HG02870 (cell line): Measurements from ENCODE around the gene CYP39A1.
"Not testable (repeated sequence)": the region's sequence is repeated elsewhere in the genome, so short reads cannot be mapped to it uniquely, and the experiment has no call there.

ENCODE experiments used
- ATAC-seq: cut with Tn5 transposase; IDR thresholded peaks from one replicate; pipeline ENCODE4 v1.9.1; 2021; ENCODE audit warnings: mild to moderate bottlenecking, moderate library complexity; ENCODE audit not compliant: unreplicated experiment

The CYP39A1 gene

DNA sequence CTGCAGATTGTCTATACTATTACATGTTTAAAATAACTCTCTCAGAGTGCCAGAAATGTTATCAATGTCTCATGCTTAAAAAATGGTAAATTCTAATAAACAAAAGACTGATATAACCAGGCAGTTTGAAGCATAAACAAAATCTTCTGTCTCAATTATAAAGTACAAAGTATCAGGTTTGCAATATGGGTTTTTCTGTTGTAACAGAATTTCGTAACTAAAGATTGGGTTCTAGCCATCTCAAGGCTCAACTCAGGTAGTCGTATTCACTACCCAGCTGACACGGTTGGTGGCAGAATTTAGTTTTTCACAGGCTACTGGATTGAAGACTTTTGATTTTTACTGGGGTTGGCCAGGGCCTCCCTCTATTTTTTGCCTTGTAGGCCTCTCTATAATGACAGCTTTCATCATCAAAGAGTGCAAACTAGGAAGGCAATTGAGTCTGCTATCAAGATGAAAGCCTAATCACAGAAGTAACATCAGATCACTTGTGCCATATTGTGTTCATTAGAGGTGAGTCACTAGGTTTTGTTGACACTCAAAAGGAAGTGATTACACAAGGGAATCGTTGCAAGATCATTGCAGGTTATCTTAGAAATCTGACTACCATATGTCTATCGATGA lies 3.6 kb downstream of the CYP39A1 start:
- no peak for ATAC-seq

DNA sequence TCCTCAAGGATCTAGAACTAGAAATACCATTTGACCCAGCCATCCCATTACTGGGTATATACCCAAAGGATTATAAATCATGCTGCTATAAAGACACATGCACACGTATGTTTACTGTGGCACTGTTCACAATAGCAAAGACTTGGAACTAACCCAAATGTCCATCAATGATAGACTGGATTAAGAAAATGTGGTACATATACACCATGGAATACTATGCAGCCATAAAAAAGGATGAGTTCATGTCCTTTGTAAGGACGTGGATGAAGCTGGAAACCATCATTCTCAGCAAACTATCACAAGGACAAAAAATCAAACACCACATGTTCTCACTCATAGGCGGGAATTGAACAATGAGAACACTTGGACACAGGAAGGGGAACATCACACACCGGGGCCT lies 4.5 kb downstream of the CYP39A1 start:
- not testable (repeated sequence) for ATAC-seq

DNA sequence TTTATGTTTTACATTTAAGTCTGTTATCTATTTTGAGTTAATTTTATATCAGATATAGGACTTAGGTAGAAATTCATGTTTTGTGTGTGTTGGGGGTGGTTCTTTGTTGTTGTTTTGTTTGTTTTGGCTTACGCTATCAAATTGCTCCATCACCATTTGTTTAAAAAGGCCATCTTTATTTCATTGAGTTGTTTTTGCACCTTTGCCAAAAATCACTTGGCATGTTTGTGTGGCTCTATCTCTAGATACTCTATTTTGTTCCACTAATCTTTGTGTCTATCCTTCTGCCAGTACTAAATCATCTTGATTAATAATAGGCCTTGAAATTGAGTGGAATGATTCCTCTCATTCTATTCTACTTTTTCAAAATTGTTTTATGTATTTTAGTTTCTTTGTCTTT lies 7.4 kb downstream of the CYP39A1 start:
- ATAC-seq: no peak

DNA sequence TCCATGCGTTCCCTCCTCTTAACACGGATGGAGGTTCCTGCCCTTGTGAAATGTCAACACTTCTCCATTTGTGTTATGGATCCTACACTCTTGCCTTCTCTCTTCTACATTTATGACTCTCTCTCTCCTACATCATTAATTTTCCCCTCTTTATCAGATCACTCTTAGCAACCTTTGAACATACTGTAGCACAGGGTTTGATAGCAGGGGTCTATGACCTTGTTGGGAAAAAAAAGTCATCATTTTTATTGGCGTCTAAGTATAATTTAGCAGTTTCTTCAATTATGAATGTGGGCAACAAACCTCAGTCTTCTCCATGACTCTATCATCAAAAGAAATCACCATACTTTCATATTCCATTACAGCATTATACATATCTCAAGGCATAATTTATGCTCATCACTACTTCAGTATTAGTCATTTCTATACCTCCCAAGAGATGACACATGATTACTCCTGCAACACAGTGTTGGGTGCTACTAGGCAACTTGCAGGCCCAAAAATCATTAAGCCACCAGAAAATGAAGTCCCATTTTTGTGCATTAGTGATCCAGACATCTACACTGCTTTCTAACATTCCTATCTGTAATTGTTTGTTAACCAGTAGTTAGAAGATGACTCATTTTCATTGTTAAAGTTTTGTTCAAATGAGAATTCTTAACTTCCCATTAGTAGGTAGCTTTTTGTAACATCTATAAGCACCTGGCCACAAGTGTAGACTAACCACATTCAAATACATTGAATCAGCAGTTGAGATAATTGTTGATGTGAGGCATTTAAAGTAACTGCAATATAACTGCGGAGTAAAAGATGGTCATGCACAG lies 9.5 kb downstream of the CYP39A1 start:
- no peak for ATAC-seq

DNA sequence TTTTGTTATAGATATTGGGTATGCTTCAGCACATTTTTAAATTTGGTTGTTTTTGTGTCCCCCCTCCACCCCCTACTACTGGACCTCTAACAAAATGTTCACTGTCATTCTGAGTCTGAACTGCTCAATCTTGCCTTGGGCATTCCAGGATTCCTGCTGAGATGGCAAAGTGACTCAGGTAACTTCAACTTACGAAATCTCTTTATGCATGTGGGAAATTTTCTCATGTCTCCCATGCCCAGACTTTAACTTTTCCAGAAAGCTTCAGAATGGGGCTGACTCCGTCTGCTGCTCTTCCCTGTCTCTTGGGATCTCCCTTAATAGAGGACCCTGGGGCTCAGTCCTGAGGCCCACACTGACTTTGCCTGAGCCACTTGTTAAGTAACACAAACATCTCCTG lies 14.0 kb downstream of the CYP39A1 start:
- no peak for ATAC-seq

DNA sequence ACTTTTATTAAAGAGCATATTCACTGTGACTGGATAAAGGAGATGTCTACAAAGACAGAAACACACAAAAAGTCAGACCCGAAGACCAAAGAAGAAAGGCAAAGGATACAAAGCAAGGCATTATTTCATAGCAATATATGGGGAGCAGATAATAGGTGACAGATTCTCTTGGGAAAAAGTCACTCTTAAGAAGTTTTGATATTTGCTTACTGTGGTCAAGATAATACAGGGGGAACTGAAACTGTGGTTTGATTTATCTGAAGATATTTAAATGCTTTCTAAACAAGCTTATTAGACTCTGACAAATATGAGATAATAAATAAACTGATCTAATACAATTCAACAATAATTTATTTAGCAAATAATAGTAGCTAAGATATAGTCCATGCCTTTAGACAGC lies 14.7 kb downstream of the CYP39A1 start:
- no peak for ATAC-seq

DNA sequence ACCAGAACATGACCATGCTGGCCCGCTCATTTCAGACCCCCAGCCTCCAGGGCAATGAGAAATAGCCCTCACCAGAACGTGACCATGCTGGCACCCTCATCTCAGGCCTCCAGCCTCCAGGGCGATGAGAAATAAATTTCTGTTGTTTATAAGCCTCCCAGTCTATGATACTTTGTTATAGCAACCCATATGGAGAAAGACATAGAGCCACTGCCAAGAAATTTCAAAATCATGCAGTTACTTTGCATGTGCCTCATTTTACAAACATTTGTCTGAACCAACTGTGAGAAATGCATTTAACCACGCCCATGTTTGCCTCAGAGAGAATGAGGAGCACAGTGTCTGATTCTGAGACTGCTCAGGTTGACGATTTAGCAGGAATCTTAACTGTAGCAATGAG lies 15.5 kb downstream of the CYP39A1 start:
- ATAC-seq: no peak

DNA sequence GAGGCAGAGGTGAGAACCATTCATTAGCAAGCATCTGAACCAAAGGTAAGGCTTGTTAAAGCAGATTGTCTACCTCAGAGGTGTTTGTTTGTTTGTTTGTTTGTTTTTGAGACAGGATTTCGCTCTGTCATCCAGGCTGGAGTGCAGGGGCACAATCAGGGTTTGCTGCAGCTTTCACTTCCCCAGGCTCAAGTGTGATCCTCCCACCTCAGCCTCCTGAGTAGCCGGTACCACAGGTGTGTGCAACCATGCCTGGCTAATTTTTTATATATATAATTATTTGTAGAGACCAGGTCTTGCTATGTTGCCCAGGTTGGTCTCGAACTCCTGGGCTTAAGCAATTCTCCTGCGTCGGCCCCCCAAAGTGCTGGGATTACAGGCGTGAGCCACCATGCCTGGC lies 17.2 kb downstream of the CYP39A1 start:
- ATAC-seq: no peak

DNA sequence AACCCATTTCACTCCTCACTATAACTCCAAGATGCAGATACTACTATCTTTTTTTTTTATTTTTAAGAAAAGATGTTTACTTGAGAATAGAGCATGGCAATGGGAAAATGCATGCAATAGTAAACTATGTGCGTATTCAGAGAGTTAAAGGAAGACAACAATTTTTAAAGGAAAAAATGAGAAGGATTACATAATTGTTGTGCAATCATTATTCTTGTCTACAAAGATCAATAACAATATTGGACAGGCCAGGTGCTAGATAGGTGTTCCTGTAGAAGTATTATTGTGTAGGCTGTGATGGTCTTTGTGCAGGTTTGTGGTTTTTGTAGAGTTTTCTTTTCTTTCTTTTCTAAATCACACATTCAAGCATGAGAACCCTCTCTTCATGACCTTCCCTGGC lies 20.6 kb downstream of the CYP39A1 start:
- ATAC-seq: no peak

DNA sequence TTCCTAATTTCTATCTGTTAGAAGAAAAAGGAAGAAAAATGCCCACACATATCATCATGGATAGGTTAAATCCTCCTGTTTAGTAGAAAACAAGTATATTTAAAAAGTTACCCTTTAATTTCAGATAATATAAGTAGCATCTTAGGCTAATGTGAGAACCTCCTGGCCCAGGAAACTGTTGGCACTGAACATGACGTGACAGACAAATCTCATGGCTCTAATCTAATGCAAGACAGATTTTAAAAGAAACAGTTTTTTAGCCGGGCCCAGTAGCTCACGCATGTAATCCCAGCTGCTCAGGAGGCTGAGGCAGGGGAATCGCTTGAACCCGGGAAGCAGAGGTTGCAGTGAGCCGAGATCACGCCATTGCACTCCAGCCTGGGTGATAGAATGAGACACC lies 22.9 kb downstream of the CYP39A1 start:
- no peak for ATAC-seq

DNA sequence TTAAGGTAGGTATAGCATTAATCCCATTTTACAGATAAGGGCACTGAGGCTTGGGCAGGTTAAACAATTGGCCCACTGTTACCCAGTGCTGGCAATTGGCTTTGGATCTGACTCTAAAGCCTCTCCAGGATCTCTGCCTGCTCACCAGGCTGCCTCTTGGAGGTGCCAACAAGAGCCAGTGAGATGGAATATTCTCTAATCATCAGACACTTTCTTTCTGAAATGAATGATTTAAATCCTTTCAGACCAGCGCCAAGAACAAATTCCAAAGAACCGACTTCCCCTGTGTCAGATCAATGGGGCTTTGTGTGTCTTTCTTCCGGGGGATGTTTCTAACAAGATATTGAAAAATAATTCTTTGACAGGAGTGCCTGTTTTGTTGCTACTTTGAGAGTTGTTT lies 23.6 kb downstream of the CYP39A1 start:
- ATAC-seq: no peak

DNA sequence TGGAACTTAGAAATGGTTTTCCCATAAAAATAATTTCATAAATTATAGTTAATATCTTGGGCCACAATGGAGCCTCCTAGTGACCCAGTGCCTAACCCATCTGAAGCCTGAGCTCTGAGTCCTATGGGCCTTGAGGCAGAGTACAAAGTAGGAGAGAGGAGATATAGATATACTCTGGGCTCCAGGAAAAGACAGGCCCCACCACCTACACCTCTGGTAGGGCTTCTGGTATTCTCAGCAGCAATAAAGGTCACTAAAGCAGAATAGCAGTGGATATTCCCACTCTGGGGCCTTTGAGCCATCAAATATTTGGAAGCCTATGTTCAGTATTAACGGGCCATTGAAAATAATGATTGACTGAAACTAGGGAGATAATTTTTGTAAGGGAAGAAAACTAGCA lies 24.1 kb downstream of the CYP39A1 start:
- no peak for ATAC-seq

DNA sequence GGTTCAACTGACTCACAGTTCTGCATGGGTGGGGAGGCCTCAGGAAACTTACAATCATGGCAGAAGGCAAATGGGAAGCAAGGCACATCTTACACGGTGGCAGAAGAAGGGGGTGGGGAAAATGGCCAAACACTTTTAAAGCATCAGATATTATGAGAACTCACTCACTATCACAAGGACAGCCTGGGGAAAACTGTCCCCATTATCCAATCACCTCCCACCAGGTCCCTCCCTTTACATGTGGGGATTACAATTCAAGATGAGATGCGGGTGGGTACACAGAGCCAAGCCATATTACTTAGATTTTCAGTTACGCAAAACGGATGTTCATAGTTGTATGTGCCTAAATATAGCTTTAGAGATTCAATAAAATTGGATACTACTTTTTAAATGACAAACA lies 25.6 kb downstream of the CYP39A1 start:
- no peak for ATAC-seq

DNA sequence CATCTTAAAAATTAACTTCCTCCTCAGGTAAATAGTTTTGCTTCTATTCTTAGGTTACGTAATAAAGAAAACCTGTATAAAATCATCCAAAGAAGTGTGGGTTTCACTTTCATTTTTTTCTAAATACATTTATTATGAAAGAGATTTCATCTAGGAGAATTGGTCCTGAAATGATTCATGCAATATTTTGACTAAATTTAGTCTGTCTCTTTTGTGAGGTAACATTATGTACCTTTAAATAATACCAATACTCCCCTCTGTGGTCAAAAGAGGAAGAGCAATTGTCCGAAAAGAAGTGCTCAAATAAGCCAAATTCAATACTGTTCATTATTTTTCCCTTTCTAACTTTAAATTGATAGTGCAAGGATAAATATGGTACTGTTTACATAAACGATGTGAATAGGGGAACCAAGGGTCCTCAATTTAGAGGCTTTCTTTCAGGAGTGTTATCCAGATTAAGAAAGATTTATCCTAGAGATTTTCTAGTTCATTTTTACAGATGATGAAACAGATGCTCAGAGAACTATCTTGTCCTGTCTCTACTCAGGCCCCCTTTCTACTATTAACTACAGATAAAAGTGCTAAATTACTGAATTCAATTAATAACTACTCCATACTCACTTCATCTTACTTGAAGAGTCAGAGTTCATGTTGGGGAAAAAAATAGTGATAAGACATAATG lies 26.2 kb downstream of the CYP39A1 start:
- peak; percentile 75 for ATAC-seq

DNA sequence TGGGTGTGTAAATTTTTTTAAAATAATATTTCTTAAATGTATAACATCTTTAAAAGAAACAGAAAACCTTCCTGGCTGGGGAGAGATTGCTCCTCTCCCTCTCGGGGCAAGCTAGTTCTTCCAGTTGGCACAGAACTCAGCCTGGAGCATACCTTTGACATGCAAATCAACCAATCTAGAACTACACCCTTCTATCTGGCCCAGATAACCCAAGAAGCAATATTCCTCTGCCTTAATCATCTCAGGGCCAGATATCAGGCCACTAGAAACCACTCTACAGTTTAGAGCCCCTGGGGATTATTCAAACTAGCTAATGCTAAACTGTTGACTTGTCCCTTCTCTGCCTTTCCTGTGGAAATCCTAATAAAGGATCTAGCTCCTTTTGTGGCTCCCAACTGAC lies 33.9 kb downstream of the CYP39A1 start:
- no peak for ATAC-seq

DNA sequence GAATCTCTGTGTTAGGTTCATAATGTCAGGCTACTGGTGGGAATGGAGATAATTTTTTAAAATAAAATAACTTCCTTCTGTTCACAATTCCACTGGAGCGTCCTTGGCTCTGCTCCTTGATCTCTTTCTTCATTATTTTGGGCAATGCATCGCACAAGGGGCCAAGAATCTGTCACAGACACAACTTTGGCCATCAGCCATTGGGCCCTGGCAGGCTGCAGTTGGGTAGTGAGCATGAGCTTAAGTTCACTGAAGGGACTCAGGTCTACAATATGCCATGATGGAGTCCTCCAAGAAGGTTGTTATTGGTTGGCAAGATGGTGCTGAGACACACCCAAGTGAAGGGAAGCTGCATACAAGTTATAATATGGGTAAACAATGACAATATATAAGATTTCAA lies 40.0 kb downstream of the CYP39A1 start:
- ATAC-seq: no peak

DNA sequence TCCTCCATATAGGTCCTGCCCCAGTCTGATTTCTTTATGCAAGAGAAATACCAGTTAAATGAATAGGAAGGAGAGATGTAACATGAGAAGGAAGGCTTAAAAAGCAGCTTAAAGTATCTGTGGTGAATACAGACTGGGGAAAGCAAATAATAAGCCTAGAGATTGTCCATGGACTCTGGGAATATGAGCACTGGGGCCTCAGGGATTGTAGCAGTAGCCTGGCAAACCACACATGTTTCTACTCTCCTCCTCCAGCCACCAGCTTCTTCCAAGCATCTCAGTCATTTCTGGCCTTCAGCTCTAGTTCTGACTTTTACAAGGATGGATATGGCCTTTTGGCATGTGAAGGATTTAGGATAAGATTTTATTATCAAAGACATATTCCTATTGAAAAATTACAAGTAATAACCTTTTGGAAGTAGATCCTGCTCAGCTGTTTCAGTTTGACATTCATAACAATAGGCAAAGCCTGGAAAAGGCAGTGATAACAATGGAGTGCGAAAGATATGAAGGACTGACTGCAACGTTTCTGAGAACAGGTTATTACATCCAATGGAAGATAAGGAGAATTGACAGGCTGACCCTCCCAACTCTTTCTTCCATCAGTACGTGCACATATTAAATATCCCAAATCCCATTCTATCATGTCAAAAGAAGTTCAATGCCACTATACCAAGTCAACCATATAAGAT lies 41.6 kb downstream of the CYP39A1 start:
- ATAC-seq: no peak

DNA sequence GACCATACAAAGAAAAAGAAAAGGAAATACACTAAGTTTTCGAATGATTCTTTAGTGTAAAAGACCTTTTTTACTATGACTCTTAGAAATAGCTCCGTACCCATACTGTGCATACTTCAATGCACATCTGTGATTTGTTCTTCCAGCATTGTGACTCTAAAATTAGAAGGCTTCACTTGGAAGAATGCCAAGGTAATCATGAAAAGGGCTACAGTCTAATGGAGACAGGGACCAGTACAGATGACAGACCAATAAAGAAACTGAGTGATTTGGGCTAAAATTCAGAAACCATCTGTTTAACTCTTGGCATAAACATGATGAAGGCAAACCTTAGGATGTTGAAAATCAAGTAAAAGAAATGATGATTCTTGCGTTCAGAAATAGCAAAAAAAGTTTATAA lies 46.3 kb downstream of the CYP39A1 start:
- ATAC-seq: no peak

DNA sequence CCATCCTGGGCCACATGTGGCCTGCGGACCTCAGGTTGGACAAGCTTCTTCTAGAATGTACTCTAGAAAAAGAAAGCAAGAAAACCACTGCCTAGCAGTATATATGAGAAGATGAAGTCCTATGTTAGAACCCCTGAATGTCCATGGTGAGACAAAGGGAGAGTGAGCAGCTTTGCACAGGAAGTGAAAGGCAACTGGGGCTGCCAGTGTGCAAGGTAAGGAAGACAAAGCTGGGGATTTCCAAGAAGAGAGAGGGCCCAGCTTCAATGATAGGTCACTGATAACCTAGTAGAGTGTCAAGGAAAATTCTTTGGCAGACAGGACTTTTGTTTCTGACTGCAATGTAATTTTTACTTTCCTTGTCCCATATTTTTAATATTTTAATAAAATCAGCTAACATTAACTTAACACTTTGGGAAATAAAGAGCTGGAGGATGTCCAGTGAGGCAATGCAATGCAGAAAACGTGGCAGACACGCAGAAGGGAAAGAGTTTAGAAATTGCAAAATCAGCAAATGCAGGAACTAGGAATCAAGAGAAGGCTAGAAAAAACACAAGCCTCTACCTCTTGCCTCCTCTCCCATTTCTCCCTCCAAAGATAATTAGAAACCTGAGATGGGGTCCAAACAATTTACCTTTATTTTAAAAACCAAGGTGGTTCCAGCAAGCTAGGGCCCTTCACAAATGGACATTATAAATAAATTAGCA lies 47.4 kb downstream of the CYP39A1 start:
- ATAC-seq: peak; percentile 69

DNA sequence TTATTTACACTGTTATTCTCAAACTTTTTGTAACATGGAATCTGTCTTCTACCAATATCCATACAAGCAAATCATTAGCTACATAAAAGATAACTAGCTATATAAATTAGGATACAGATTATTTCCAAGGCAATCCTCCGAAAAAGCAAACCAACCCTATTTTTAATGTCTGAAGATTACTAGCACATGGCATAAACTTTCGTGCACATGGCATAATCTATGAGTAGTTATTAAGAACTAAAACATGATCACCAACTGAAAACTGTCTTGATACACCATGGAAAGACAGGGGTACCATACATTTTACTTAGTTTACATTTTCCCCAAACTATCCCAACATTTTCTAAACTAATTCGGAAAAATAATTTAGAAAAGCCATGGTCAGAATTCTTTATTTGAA lies 54.4 kb downstream of the CYP39A1 start:
- no peak for ATAC-seq

DNA sequence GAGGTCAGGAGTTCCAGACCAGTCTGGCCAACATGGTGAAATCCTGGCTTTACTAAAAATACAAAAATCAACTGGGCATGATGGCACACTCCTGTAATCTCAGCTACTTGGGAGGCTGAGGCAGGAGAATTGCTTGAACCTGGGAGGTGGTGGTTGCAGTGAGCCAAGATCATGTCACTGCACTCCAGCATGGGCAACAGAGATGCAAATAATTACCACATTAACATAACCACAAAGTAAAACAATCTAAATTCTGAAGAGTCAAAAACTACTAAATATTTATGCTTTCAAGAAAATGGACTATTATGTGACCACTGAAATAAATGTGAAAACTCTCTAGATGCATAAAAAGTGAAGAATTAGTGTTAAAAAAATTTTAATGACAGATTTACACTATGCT lies 59.9 kb downstream of the CYP39A1 start:
- no peak for ATAC-seq
